Measurements from ENCODE around the gene ERG28. TPM values are rescaled to one million over a fixed set of nuclear protein-coding genes. Genes with fewer than 3 reads are reported as not detected.

The ERG28 gene
- total and polyA plus RNA-seq, 10 of the 15 experiments (the other 5 are each of a cell fraction or from before 2014, with no cell fraction given) = 15.2 to 67.0 (median 48.1) TPM

- no peak for TF ChIP-seq ATF3 (IDR thresholded peaks at IDR 0.05; ENCODE audit: borderline replicate concordance, extremely low read depth, low read depth, low read length)
- TF ChIP-seq NFYB (IDR thresholded peaks at IDR 0.05; ENCODE audit: insufficient read depth, low read depth, low read length) = no peak
- no peak for TF ChIP-seq ZNF274 (IDR thresholded peaks at IDR 0.05; ENCODE audit: insufficient read depth, insufficient read length)
- no peak for TF ChIP-seq EZH2 (IDR thresholded peaks at IDR 0.05; ENCODE audit: borderline replicate concordance, control insufficient read depth, low read depth, low read length)
- no peak for TF ChIP-seq EED (IDR thresholded peaks at IDR 0.05; ENCODE audit: low read depth)
- no peak for TF ChIP-seq PAX8 (IDR thresholded peaks at IDR 0.05)
- TF ChIP-seq YY1 (IDR thresholded peaks at IDR 0.05; ENCODE audit: low read depth, low read length) = no peak
- no peak for TF ChIP-seq E2F4 (IDR thresholded peaks at IDR 0.05; ENCODE audit: low read depth, low read length)
- no peak for TF ChIP-seq EGR1 (IDR thresholded peaks at IDR 0.05; ENCODE audit: borderline replicate concordance in 1 of 2, low read depth in 2 of 2, low read length in 2 of 2)
Observed at GRCh38 chr14:75690010-75690409, 29.3 kb upstream of the ERG28 start (continued).

GRCh38 chr14:75689012-75689411 is 28.3 kb upstream of the ERG28 start:
- no peaks in the 10 kb centered on the region for H3K9me3 ChIP-seq (replicated peaks; ENCODE audit: control insufficient read depth, insufficient read depth, low read length)
- DNase-seq (ENCODE audit: low read depth, low spot score) = no peak
- WGBS (ENCODE audit: insufficient coverage, insufficient replicate concordance, low lambda C conversion rate, missing lambda C conversion rate) = 98% methylated on average over 2 of the region's 2 CpGs
- H3K27me3 ChIP-seq (replicated peaks in 1 of 2; ENCODE audit: control insufficient read depth in 2 of 2, insufficient read depth in 2 of 2, low read length in 1 of 2) = no peaks in the 10 kb centered on the region
- no peak for ATAC-seq
- no peak overlapping the region for H3K9ac ChIP-seq (ENCODE audit: control insufficient read depth, insufficient read depth, low read length)
- H3K79me2 ChIP-seq (ENCODE audit: control insufficient read depth, insufficient read depth, low read length) = no peaks in the 10 kb centered on the region
- no peak overlapping the region for H3K27ac ChIP-seq (ENCODE audit: control insufficient read depth, insufficient read depth)
- peaks cover 3 to 10% of the 10 kb centered on the region in 2 experiments for H3K36me3 ChIP-seq (ENCODE audit: control insufficient read depth in 2 of 2, insufficient read depth in 2 of 2, low read length in 1 of 2)
- TF ChIP-seq PKNOX1 (IDR thresholded peaks at IDR 0.05) = no peak
- TF ChIP-seq GATAD2B (conservative IDR thresholded peaks at IDR 0.05; ENCODE audit: low read depth) = no peak
- TF ChIP-seq PBX3 (IDR thresholded peaks at IDR 0.05; ENCODE audit: insufficient replicate concordance, low read depth, low read length) = no peak
- ChIA-PET RAD21 (ENCODE audit: unreplicated experiment) (no interaction called here), CTCF (interaction anchor here (1.0 to 1.5 kb wide), 2 partner anchors 20 to 545 kb away, joined by 3 to 7 read pairs; no protein-coding TSS in a partner anchor), POLR2A (no interaction called here), SMC1A (ENCODE audit: uncharacterized antibody, unreplicated experiment) (no interaction called here)
- H4K20me1 ChIP-seq (ENCODE audit: control insufficient read depth, insufficient read depth) = no peaks in the 10 kb centered on the region
- H3K4me1 ChIP-seq (ENCODE audit: control insufficient read depth, insufficient read depth, low read length) = no peaks in the 10 kb centered on the region
- no peak for FAIRE-seq
- H2AFZ ChIP-seq (ENCODE audit: control insufficient read depth, low read depth, low read length) = no peak overlapping the region
- no peak overlapping the region for H3K4me3 ChIP-seq
- H3K4me2 ChIP-seq (ENCODE audit: control insufficient read depth, insufficient read depth) = no peak overlapping the region
- BruUV-seq (replicated peaks) = no TSS peak
- intact Hi-C loops (cut with micrococcal nuclease; ENCODE audit: unreplicated experiment) = no loop called here
- in situ Hi-C loops (cut with MboI) = no loop called here

All from GM12878 (cell line).